ENCODE results near the gene PDE6H. TPM values are rescaled to one million over a fixed set of nuclear protein-coding genes. Genes with fewer than 3 reads are reported as not detected.

PDE6H gene
- total and polyA plus RNA-seq, 4 donors: not detected

DNA sequence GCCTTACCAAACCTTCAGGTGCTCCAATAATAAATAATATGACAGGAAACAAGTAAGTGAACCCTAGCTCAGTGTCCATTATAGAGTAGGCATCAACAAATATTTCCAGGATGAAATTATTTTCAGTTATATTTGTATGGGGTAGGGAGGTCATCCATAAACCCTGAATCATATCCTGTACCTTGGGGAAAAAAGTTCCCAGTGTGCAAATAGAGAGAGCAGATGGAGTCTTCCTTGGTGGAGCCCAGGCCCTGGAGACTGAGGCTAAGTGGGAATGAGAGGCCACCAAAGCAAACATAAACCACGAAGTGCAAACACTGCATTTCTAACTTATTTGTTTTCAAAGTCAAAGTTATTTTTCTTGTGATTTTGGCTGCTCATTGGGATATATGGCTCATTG, 26.0 kb upstream of the PDE6H start:
- Histone ChIP-seq H3K9me3 (ENCODE audit: control insufficient read depth, low read length) (no peaks in the 10 kb centered on the region), H3K36me3 (ENCODE audit: control insufficient read depth in 1 of 2, insufficient read depth in 2 of 2, low read length in 1 of 2) (peaks cover 2 to 5% of the 10 kb centered on the region in 2 donors), H3K4me3 (ENCODE audit: low read length in 2 of 2) (no peak overlapping the region), H3K27ac (ENCODE audit: low read depth in 1 of 2, low read length in 2 of 2) (no peak overlapping the region), H3K27me3 (ENCODE audit: control insufficient read depth in 1 of 2, insufficient read depth in 2 of 2, low read length in 1 of 2) (no peaks in the 10 kb centered on the region), H3K4me1 (ENCODE audit: control insufficient read depth in 1 of 2, insufficient read depth in 2 of 2, low read length in 2 of 2) (peaks cover 4 to 5% of the 10 kb centered on the region in 2 donors)
- 43 to 51% methylated on average over 1 of the region's 1 CpG for WGBS, 2 donors
- DNase-seq (no peak), ATAC-seq (ENCODE audit: low FRiP score) (no peak)
- intact Hi-C loops (cut with DNase I): loop anchor here in 1 of 2 donors (5.0 kb wide), 1 partner anchor 60 kb away; the partner anchor contains the start of gene MGP

DNA sequence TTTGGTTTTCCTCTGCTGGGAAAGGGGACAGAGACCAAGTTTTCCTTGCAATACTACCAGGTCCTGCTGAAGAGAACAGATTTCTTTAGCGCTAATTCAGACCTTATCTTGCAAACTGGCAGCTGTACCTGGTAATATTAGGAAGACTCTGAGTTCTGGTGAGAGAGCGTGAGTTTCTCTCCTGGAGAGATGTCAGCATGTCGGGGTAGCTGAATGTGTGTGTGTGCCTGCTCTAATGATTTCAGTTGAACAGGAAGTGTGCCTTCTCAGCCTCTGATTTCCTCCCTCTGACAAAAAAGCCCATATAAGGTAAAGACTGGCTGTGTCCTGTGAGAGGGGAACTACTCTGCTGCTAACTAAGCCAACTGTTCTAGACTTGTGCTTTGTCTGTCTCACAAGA, 24.2 kb upstream of the PDE6H start:
- 0 to 1% methylated on average over 3 of the region's 3 CpGs for WGBS, 2 donors
- no peak for DNase-seq
- peak overlapping the region in 1 of 2 donors; percentile 76 for H3K4me3 ChIP-seq (ENCODE audit: low read length in 2 of 2)
- H3K9me3 ChIP-seq (ENCODE audit: control insufficient read depth, low read length): no peaks in the 10 kb centered on the region
- peaks cover 2 to 5% of the 10 kb centered on the region in 2 donors for H3K36me3 ChIP-seq (ENCODE audit: control insufficient read depth in 1 of 2, insufficient read depth in 2 of 2, low read length in 1 of 2)
- peaks cover 5 to 8% of the 10 kb centered on the region in 2 donors for H3K4me1 ChIP-seq (ENCODE audit: control insufficient read depth in 1 of 2, insufficient read depth in 2 of 2, low read length in 2 of 2)
- intact Hi-C loops (cut with DNase I): loop anchor here in 1 of 2 donors (5.0 kb wide), 1 partner anchor 61 kb away; the partner anchor contains the start of gene MGP
- ATAC-seq (ENCODE audit: low FRiP score): peak; percentile 90
- no peaks in the 10 kb centered on the region for H3K27me3 ChIP-seq (ENCODE audit: control insufficient read depth in 1 of 2, insufficient read depth in 2 of 2, low read length in 1 of 2)
- peak overlapping the region; percentile 92 to 99 for H3K27ac ChIP-seq (ENCODE audit: low read depth in 1 of 2, low read length in 2 of 2)

DNA sequence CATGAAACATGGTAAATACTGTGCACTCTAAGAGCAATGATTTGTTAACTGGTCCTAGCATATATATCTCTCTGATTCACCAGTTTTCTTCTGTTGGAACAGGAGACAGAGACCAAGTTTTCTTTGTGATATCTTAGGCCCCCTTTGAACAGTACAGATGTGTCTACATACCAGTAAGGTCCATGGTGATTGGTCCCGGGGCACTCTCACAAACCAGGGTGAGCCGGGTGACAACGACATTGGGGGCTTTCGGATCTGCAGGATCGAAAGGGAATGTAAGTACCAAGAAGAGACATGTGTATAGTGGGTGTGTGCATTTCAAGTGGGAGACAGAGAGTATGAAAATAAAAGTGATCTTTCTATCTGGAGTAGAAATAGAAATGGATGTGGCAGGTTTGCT, 23.2 kb upstream of the PDE6H start:
- intact Hi-C loops (cut with DNase I): loop anchor here (5.0 kb wide), 1 partner anchor 62 kb away; the partner anchor contains the start of gene MGP (in 2 of the 2)
- peaks cover 5 to 8% of the 10 kb centered on the region in 2 donors for H3K4me1 ChIP-seq (ENCODE audit: control insufficient read depth in 1 of 2, insufficient read depth in 2 of 2, low read length in 2 of 2)
- H3K27me3 ChIP-seq (ENCODE audit: control insufficient read depth in 1 of 2, insufficient read depth in 2 of 2, low read length in 1 of 2): no peaks in the 10 kb centered on the region
- ATAC-seq (ENCODE audit: low FRiP score) (no peak), DNase-seq (no peak)
- no peak overlapping the region for H3K4me3 ChIP-seq (ENCODE audit: low read length in 2 of 2)
- no peaks in the 10 kb centered on the region for H3K9me3 ChIP-seq (ENCODE audit: control insufficient read depth, low read length)
- H3K36me3 ChIP-seq (ENCODE audit: control insufficient read depth in 1 of 2, insufficient read depth in 2 of 2, low read length in 1 of 2): peaks cover under 1 to 4% of the 10 kb centered on the region in 2 donors
- H3K27ac ChIP-seq (ENCODE audit: low read depth in 1 of 2, low read length in 2 of 2): peak overlapping the region in 1 of 2 donors; percentile 64
- WGBS, 2 donors: 95% methylated on average over 5 of the region's 5 CpGs

GRCh38 chr12:14950421-14950820, 22.4 kb upstream of the PDE6H start:
- Histone ChIP-seq H3K4me1 (ENCODE audit: control insufficient read depth in 1 of 2, insufficient read depth in 2 of 2, low read length in 2 of 2) (peaks cover 5 to 8% of the 10 kb centered on the region in 2 donors), H3K27ac (ENCODE audit: low read depth in 1 of 2, low read length in 2 of 2) (no peak overlapping the region), H3K9me3 (ENCODE audit: control insufficient read depth, low read length) (no peaks in the 10 kb centered on the region), H3K36me3 (ENCODE audit: control insufficient read depth in 1 of 2, insufficient read depth in 2 of 2, low read length in 1 of 2) (no peaks in the 10 kb centered on the region), H3K27me3 (ENCODE audit: control insufficient read depth in 1 of 2, insufficient read depth in 2 of 2, low read length in 1 of 2) (no peaks in the 10 kb centered on the region), H3K4me3 (ENCODE audit: low read length in 2 of 2) (no peak overlapping the region)
- ATAC-seq (ENCODE audit: low FRiP score): no peak
- intact Hi-C loops (cut with DNase I): loop anchor here in 1 of 2 donors (5.0 kb wide), 1 partner anchor 63 kb away; the partner anchor contains the start of gene MGP
- DNase-seq: no peak
- 82 to 83% methylated on average over 4 of the region's 4 CpGs for WGBS, 2 donors

- Histone ChIP-seq H3K27me3 (ENCODE audit: control insufficient read depth in 1 of 2, insufficient read depth in 2 of 2, low read length in 1 of 2) (no peaks in the 10 kb centered on the region), H3K36me3 (ENCODE audit: control insufficient read depth in 1 of 2, insufficient read depth in 2 of 2, low read length in 1 of 2) (no peaks in the 10 kb centered on the region), H3K4me3 (ENCODE audit: low read length in 2 of 2) (no peak overlapping the region), H3K9me3 (ENCODE audit: control insufficient read depth, low read length) (no peaks in the 10 kb centered on the region), H3K4me1 (ENCODE audit: control insufficient read depth in 1 of 2, insufficient read depth in 2 of 2, low read length in 2 of 2) (peaks cover 5 to 8% of the 10 kb centered on the region in 2 donors), H3K27ac (ENCODE audit: low read depth in 1 of 2, low read length in 2 of 2) (peak overlapping the region in 1 of 2 donors; percentile 4)
- 86 to 91% methylated on average over 6 of the region's 6 CpGs for WGBS, 2 donors
- intact Hi-C loops (cut with DNase I): loop anchor here in 1 of 2 donors (5.0 kb wide), 1 partner anchor 64 kb away; the partner anchor contains the start of gene MGP
- DNase-seq (no peak), ATAC-seq (ENCODE audit: low FRiP score) (no peak)
Measured at GRCh38 chr12:14950982-14951746, 21.7 kb upstream of the PDE6H start.

GRCh38 chr12:14951851-14952250, 21.0 kb upstream of the PDE6H start:
- intact Hi-C loops (cut with DNase I): loop anchor here in 1 of 2 donors (5.0 kb wide), 1 partner anchor 65 kb away; the partner anchor contains the start of gene MGP

GRCh38 chr12:14952299-14952921, 20.4 kb upstream of the PDE6H start:
- peak; percentile 83 for ATAC-seq (ENCODE audit: low FRiP score)
- H3K27me3 ChIP-seq (ENCODE audit: control insufficient read depth in 1 of 2, insufficient read depth in 2 of 2, low read length in 1 of 2): no peaks in the 10 kb centered on the region

More at GRCh38 chr12:14951851-14952250, 21.0 kb upstream of the PDE6H start:
- Histone ChIP-seq H3K4me1 (ENCODE audit: control insufficient read depth in 1 of 2, insufficient read depth in 2 of 2, low read length in 2 of 2) (peaks cover 4% of the 10 kb centered on the region in 2 donors), H3K27me3 (ENCODE audit: control insufficient read depth in 1 of 2, insufficient read depth in 2 of 2, low read length in 1 of 2) (no peaks in the 10 kb centered on the region), H3K9me3 (ENCODE audit: control insufficient read depth, low read length) (no peaks in the 10 kb centered on the region), H3K27ac (ENCODE audit: low read depth in 1 of 2, low read length in 2 of 2) (peak overlapping the region; percentile 26 to 82), H3K4me3 (ENCODE audit: low read length in 2 of 2) (no peak overlapping the region), H3K36me3 (ENCODE audit: control insufficient read depth in 1 of 2, insufficient read depth in 2 of 2, low read length in 1 of 2) (no peaks in the 10 kb centered on the region)
- 23 to 35% methylated on average over 1 of the region's 1 CpG for WGBS, 2 donors
- DNase-seq (no peak), ATAC-seq (ENCODE audit: low FRiP score) (no peak)

GRCh38 chr12:14953752-14954151, 19.1 kb upstream of the PDE6H start:
- intact Hi-C loops (cut with DNase I): loop anchor here in 1 of 2 donors (5.0 kb wide), 1 partner anchor 66 kb away; the partner anchor contains the start of gene MGP
- peaks cover 4% of the 10 kb centered on the region in 2 donors for H3K4me1 ChIP-seq (ENCODE audit: control insufficient read depth in 1 of 2, insufficient read depth in 2 of 2, low read length in 2 of 2)
- WGBS, 2 donors: 95 to 96% methylated on average over 1 of the region's 1 CpG

More at GRCh38 chr12:14952299-14952921, 20.4 kb upstream of the PDE6H start:
- 61 to 62% methylated on average over 7 of the region's 7 CpGs for WGBS, 2 donors
- no peaks in the 10 kb centered on the region for H3K36me3 ChIP-seq (ENCODE audit: control insufficient read depth in 1 of 2, insufficient read depth in 2 of 2, low read length in 1 of 2)
- peak overlapping the region in 1 of 2 donors; percentile 72 for H3K27ac ChIP-seq (ENCODE audit: low read depth in 1 of 2, low read length in 2 of 2)
- H3K9me3 ChIP-seq (ENCODE audit: control insufficient read depth, low read length): no peaks in the 10 kb centered on the region
- no peak overlapping the region for H3K4me3 ChIP-seq (ENCODE audit: low read length in 2 of 2)
- intact Hi-C loops (cut with DNase I): loop anchor here in 1 of 2 donors (5.0 kb wide), 1 partner anchor 65 kb away; the partner anchor contains the start of gene MGP
- peaks cover 3 to 4% of the 10 kb centered on the region in 2 donors for H3K4me1 ChIP-seq (ENCODE audit: control insufficient read depth in 1 of 2, insufficient read depth in 2 of 2, low read length in 2 of 2)
- DNase-seq: no peak

More at GRCh38 chr12:14953752-14954151, 19.1 kb upstream of the PDE6H start:
- ATAC-seq (ENCODE audit: low FRiP score) (no peak), DNase-seq (no peak)
- Histone ChIP-seq H3K9me3 (ENCODE audit: control insufficient read depth, low read length) (no peaks in the 10 kb centered on the region), H3K36me3 (ENCODE audit: control insufficient read depth in 1 of 2, insufficient read depth in 2 of 2, low read length in 1 of 2) (no peaks in the 10 kb centered on the region), H3K27ac (ENCODE audit: low read depth in 1 of 2, low read length in 2 of 2) (peak overlapping the region in 1 of 2 donors; percentile 17), H3K27me3 (ENCODE audit: control insufficient read depth in 1 of 2, insufficient read depth in 2 of 2, low read length in 1 of 2) (no peaks in the 10 kb centered on the region), H3K4me3 (ENCODE audit: low read length in 2 of 2) (no peak overlapping the region)

All from aorta (tissue), 5 donors.